GM18505 (cell line): ENCODE data around the gene FNDC4.
"Not testable (repeated sequence)": the region's sequence is repeated elsewhere in the genome, so short reads cannot be mapped to it uniquely, and the experiment has no call there.

Experiments used
- ATAC-seq: cut with Tn5 transposase; IDR thresholded peaks from one replicate; pipeline ENCODE4 v1.9.1; 2021; ENCODE audit not compliant: unreplicated experiment
- POLR2A ChIP-seq: IDR thresholded peaks from 4 replicates; pipeline ENCODE4 v1.6.1; 2011; ENCODE audit warnings: borderline replicate concordance; ENCODE audit not compliant: insufficient read depth, insufficient read length; ENCODE audit errors: extremely low read depth

FNDC4 gene

GRCh38 chr2:27494944-27495554 is at the start of gene FNDC4:
FNDC4 (minus strand) TSS chr2:27495200; CDS start chr2:27494679, 521 bp downstream.
- TF ChIP-seq POLR2A, result no peak
- ATAC-seq, result no peak

- no peak for ATAC-seq
Observed at GRCh38 chr2:27544143-27544821, 49.3 kb upstream of the FNDC4 start.

GRCh38 chr2:27539649-27540048 is 44.6 kb upstream of the FNDC4 start:
- not testable (repeated sequence) for ATAC-seq

More at GRCh38 chr2:27544143-27544821, 49.3 kb upstream of the FNDC4 start:
- no peak for TF ChIP-seq POLR2A

- not testable (repeated sequence) for ATAC-seq
Observed at GRCh38 chr2:27538839-27539450, 43.9 kb upstream of the FNDC4 start.

- ATAC-seq, result no peak
- no peak for TF ChIP-seq POLR2A
Observed at GRCh38 chr2:27537287-27537686, 42.3 kb upstream of the FNDC4 start.

- no peak for TF ChIP-seq POLR2A
- ATAC-seq, result no peak
Observed at GRCh38 chr2:27531983-27532382, 37.0 kb upstream of the FNDC4 start.

- no peak for ATAC-seq
- no peak for TF ChIP-seq POLR2A
Observed at GRCh38 chr2:27527182-27527581, 32.2 kb upstream of the FNDC4 start.

- TF ChIP-seq POLR2A, result no peak
- no peak for ATAC-seq
Observed at GRCh38 chr2:27522400-27522945, 27.5 kb upstream of the FNDC4 start.

GRCh38 chr2:27520316-27520715 is 25.3 kb upstream of the FNDC4 start:
- no peak for ATAC-seq
- no peak for TF ChIP-seq POLR2A

GRCh38 chr2:27518782-27519113 is 23.7 kb upstream of the FNDC4 start:
- no peak for TF ChIP-seq POLR2A
- ATAC-seq, result no peak

GRCh38 chr2:27518113-27518781 is 23.2 kb upstream of the FNDC4 start:
- no peak for ATAC-seq
- TF ChIP-seq POLR2A, result no peak

GRCh38 chr2:27509326-27509725 is 14.3 kb upstream of the FNDC4 start:
- ATAC-seq, result no peak
- TF ChIP-seq POLR2A, result no peak

- no peak for TF ChIP-seq POLR2A
- ATAC-seq, result no peak
Observed at GRCh38 chr2:27507293-27507692, 12.3 kb upstream of the FNDC4 start.

- TF ChIP-seq POLR2A, result no peak
- no peak for ATAC-seq
Observed at GRCh38 chr2:27506587-27506986, 11.6 kb upstream of the FNDC4 start.
